GM10266 (cell line): ENCODE data around the gene HCN2.

ENCODE experiments used
- DNase-seq: peaks from one replicate; pipeline ENCODE4 v3.0.0; 2012; ENCODE audit errors: extremely low spot score
- CTCF ChIP-seq: IDR thresholded peaks from 2 replicates; pipeline ENCODE4 v1.5.1; 2012; ENCODE audit warnings: mild to moderate bottlenecking, low read depth; ENCODE audit not compliant: control insufficient read depth, insufficient read depth; ENCODE audit errors: missing control alignments

HCN2 gene

GRCh38 chr19:577439-578392 is 12.0 kb upstream of the HCN2 start:
- DNase-seq = no peak
- no peak for TF ChIP-seq CTCF

GRCh38 chr19:579111-579841 is 10.4 kb upstream of the HCN2 start:
- TF ChIP-seq CTCF = no peak
- DNase-seq = no peak

GRCh38 chr19:579842-580155 is 9.9 kb upstream of the HCN2 start:
- DNase-seq = no peak
- TF ChIP-seq CTCF = no peak

- TF ChIP-seq CTCF = no peak
- no peak for DNase-seq
Measured at GRCh38 chr19:580274-580835, 9.3 kb upstream of the HCN2 start.

- no peak for DNase-seq
- TF ChIP-seq CTCF = no peak
Measured at GRCh38 chr19:581399-582111, 8.1 kb upstream of the HCN2 start.

GRCh38 chr19:582497-583197 is 7.0 kb upstream of the HCN2 start:
- DNase-seq = no peak
- TF ChIP-seq CTCF = no peak
